Glutamatergic neuron (in vitro differentiated cells): ENCODE results near the gene DLG2. TPM values are rescaled to one million over a fixed set of nuclear protein-coding genes. Genes with fewer than 3 reads are reported as not detected.

ENCODE experiments used
- DNase-seq: peaks from one replicate; pipeline ENCODE4 v3.0.0; 2022
- H3K27ac Mint-ChIP-seq: one replicate; pipeline ENCODE4 v1.8.0; 2020; ENCODE audit warnings: mild to moderate bottlenecking, mixed read lengths, inconsistent platforms; ENCODE audit not compliant: unreplicated experiment
- H3K27me3 Mint-ChIP-seq: one replicate; pipeline ENCODE4 v1.8.0; 2020; ENCODE audit warnings: mild to moderate bottlenecking, moderate library complexity, mixed read lengths, inconsistent platforms; ENCODE audit not compliant: unreplicated experiment
- H3K36me3 Mint-ChIP-seq: one replicate; pipeline ENCODE4 v1.8.0; 2020; ENCODE audit warnings: mild to moderate bottlenecking, mixed read lengths, inconsistent platforms; ENCODE audit not compliant: unreplicated experiment
- H3K4me1 Mint-ChIP-seq: one replicate; pipeline ENCODE4 v1.8.0; 2020; ENCODE audit warnings: mild to moderate bottlenecking, low read depth, mixed read lengths, inconsistent platforms; ENCODE audit not compliant: unreplicated experiment
- H3K4me3 Mint-ChIP-seq: one replicate; pipeline ENCODE4 v1.8.0; 2020; ENCODE audit warnings: mild to moderate bottlenecking, mixed read lengths, inconsistent platforms; ENCODE audit not compliant: unreplicated experiment
- H3K9me3 Mint-ChIP-seq: one replicate; pipeline ENCODE4 v1.8.0; 2020; ENCODE audit warnings: mild to moderate bottlenecking, moderate library complexity, mixed read lengths, inconsistent platforms; ENCODE audit not compliant: unreplicated experiment
- total RNA-seq: library from RNA; stranded (reverse); fragmentation: NEBNext Ultra II Directional; extraction: Animal tissue kit (Norgen Biotek cat#: 25700); gene quantifications from one replicate; pipeline ENCODE4 v1.2.1, GENCODE V29; 2021; ENCODE audit not compliant: unreplicated experiment
- TF ChIP-seq, protein P1 (sequence below): fragments of 200-600 bp; sonication (generic); IDR thresholded peaks from one replicate; pipeline ENCODE4 v1.5.0; 2021; ENCODE audit not compliant: partially characterized antibody, unreplicated experiment

DLG2 gene
- total RNA-seq, 1 donor from 2014 or later: 2.9 TPM

- Mint-ChIP-seq H3K27ac (no peak overlapping the region), H3K4me3 (no peak overlapping the region)
These were observed 1904.6 kb downstream of the DLG2 start for GRCh38 chr11:83722392-83723119.

GRCh38 chr11:83721263-83721662, 1905.9 kb downstream of the DLG2 start:
- Mint-ChIP-seq H3K27me3 (no peaks in the 10 kb centered on the region), H3K27ac (no peak overlapping the region), H3K9me3 (no peaks in the 10 kb centered on the region), H3K4me1 (peaks cover 3% of the 10 kb centered on the region), H3K4me3 (no peak overlapping the region), H3K36me3 (no peaks in the 10 kb centered on the region)
- TF ChIP-seq, protein P1, sequence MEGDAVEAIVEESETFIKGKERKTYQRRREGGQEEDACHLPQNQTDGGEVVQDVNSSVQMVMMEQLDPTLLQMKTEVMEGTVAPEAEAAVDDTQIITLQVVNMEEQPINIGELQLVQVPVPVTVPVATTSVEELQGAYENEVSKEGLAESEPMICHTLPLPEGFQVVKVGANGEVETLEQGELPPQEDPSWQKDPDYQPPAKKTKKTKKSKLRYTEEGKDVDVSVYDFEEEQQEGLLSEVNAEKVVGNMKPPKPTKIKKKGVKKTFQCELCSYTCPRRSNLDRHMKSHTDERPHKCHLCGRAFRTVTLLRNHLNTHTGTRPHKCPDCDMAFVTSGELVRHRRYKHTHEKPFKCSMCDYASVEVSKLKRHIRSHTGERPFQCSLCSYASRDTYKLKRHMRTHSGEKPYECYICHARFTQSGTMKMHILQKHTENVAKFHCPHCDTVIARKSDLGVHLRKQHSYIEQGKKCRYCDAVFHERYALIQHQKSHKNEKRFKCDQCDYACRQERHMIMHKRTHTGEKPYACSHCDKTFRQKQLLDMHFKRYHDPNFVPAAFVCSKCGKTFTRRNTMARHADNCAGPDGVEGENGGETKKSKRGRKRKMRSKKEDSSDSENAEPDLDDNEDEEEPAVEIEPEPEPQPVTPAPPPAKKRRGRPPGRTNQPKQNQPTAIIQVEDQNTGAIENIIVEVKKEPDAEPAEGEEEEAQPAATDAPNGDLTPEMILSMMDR: no peak
- no peak for DNase-seq

More at GRCh38 chr11:83722392-83723119, 1904.6 kb downstream of the DLG2 start:
- DNase-seq: no peak
- no peaks in the 10 kb centered on the region for H3K27me3 Mint-ChIP-seq
- H3K9me3 Mint-ChIP-seq: peaks cover 2% of the 10 kb centered on the region
- peaks cover 3% of the 10 kb centered on the region for H3K4me1 Mint-ChIP-seq
- TF ChIP-seq, protein P1: no peak
- H3K36me3 Mint-ChIP-seq: no peaks in the 10 kb centered on the region

GRCh38 chr11:83720675-83721074, 1906.5 kb downstream of the DLG2 start:
- H3K27me3 Mint-ChIP-seq: no peaks in the 10 kb centered on the region
- H3K4me3 Mint-ChIP-seq: no peak overlapping the region
- TF ChIP-seq, protein P1: no peak
- no peak overlapping the region for H3K27ac Mint-ChIP-seq
- H3K9me3 Mint-ChIP-seq: no peaks in the 10 kb centered on the region
- peaks cover 3% of the 10 kb centered on the region for H3K4me1 Mint-ChIP-seq
- no peak for DNase-seq
- no peaks in the 10 kb centered on the region for H3K36me3 Mint-ChIP-seq

- Mint-ChIP-seq H3K4me1 (no peaks in the 10 kb centered on the region), H3K27ac (no peak overlapping the region), H3K4me3 (no peak overlapping the region), H3K27me3 (no peaks in the 10 kb centered on the region), H3K36me3 (no peaks in the 10 kb centered on the region), H3K9me3 (no peaks in the 10 kb centered on the region)
- DNase-seq: no peak
- TF ChIP-seq, protein P1: no peak
These were observed 1909.6 kb downstream of the DLG2 start for GRCh38 chr11:83717537-83717936.

GRCh38 chr11:83715927-83716535, 1911.1 kb downstream of the DLG2 start:
- TF ChIP-seq, protein P1: no peak
- Mint-ChIP-seq H3K27ac (no peak overlapping the region), H3K36me3 (no peaks in the 10 kb centered on the region), H3K27me3 (no peaks in the 10 kb centered on the region), H3K9me3 (no peaks in the 10 kb centered on the region), H3K4me1 (no peaks in the 10 kb centered on the region), H3K4me3 (no peak overlapping the region)
- no peak for DNase-seq
